Suprapubic skin (tissue), 3 donors: ENCODE measurements around the gene RRM2.

Experiments used
- POLR2AphosphoS5 ChIP-seq, 3 donors: sonication (generic); formaldehyde crosslinking; IDR thresholded peaks; one replicate each; pipeline ENCODE4 v1.6.1; 2017; ENCODE audit warnings: antibody characterized with exemption in 3 of 3
- TF ChIP-seq, protein P1 (sequence below), 2 donors: fragments of 200-600 bp in 1 of 2; fragments of 450-650 bp in 1 of 2; sonication (generic) in 1 of 2; IDR thresholded peaks; one replicate each; pipeline ENCODE4 v1.5.1; 2016 to 2019; ENCODE audit warnings: antibody characterized with exemption in 2 of 2, mild to moderate bottlenecking in 1 of 2, moderate library complexity in 1 of 2

DNA sequence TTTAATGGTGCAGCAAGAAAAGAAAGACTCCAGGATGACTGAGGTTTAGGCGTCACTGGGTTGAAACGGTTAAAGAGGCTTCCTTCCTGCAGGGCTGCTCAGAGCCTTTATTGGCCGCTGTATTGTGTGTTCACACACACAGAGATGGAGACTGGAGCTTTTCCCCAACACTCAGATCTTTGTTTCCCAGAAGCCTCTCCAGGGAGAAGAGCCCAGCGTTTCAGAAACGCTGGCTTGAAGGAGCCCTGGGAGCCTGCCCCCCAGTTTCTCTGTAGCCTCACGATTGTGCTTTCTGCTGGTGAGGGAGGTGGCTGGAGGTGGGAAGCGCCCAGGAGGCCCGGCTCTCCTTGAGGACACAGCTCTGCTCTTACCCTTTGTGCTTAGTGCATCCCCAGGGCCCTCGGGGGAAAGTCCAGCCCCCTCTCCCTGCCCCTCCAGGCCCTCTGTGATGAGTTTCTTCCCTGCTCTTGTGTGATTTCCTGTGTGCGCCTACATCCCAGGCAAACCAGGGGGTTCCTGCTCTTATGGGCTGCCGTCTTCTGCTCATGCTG lies 37.1 kb downstream of the RRM2 start:
- TF ChIP-seq, protein P1, sequence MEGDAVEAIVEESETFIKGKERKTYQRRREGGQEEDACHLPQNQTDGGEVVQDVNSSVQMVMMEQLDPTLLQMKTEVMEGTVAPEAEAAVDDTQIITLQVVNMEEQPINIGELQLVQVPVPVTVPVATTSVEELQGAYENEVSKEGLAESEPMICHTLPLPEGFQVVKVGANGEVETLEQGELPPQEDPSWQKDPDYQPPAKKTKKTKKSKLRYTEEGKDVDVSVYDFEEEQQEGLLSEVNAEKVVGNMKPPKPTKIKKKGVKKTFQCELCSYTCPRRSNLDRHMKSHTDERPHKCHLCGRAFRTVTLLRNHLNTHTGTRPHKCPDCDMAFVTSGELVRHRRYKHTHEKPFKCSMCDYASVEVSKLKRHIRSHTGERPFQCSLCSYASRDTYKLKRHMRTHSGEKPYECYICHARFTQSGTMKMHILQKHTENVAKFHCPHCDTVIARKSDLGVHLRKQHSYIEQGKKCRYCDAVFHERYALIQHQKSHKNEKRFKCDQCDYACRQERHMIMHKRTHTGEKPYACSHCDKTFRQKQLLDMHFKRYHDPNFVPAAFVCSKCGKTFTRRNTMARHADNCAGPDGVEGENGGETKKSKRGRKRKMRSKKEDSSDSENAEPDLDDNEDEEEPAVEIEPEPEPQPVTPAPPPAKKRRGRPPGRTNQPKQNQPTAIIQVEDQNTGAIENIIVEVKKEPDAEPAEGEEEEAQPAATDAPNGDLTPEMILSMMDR (IDR thresholded peaks at IDR 0.05), result no peak
- TF ChIP-seq POLR2AphosphoS5 (IDR thresholded peaks at IDR 0.05), result no peak
